Measurements from ENCODE around the gene MLH1. TPM values are rescaled to one million over a fixed set of nuclear protein-coding genes. Genes with fewer than 3 reads are reported as not detected.

The MLH1 gene
- 10 to 100 TPM; 89.6 to 93.7 TPM for total RNA-seq

GRCh38 chr3:36993326-36994283 is at the start of gene MLH1:
Gene MLH1, plus strand, starts transcription at chr3:36993518. Its CDS starts 30 bp downstream, at chr3:36993548.
- ATAC-seq (peak; percentile 90), DNase-seq (peak; percentile 100)
- CTCF ChIA-PET, result interaction anchor here (1.0 to 1.4 kb wide), 4 partner anchors 35 to 220 kb away, joined by 3 to 13 read pairs (median 4); no protein-coding TSS in a partner anchor
- H3K27me3 Mint-ChIP-seq, result no peaks in the 10 kb centered on the region
- peaks cover 43% of the 10 kb centered on the region for H3K4me1 Mint-ChIP-seq (ENCODE audit: low read depth)
- H3K9me3 Mint-ChIP-seq, result no peaks in the 10 kb centered on the region
- no peak within 1 kb of the TSS for H3K27ac Mint-ChIP-seq
- POLR2A ChIA-PET, result interaction anchor here (0.7 to 3.6 kb wide), 10 partner anchors 11 to 255 kb away, joined by 3 to 20 read pairs (median 3); partner anchors contain the start of gene TRANK1
- intact Hi-C loops (cut with micrococcal nuclease), result loop anchor here (10.0 kb wide), 1 partner anchor 221 kb away; no protein-coding TSS in a partner anchor
- no peak within 1 kb of the TSS for H3K4me3 Mint-ChIP-seq
- no peak for TF ChIP-seq CTCF (IDR thresholded peaks at IDR 0.05)
- H3K36me3 Mint-ChIP-seq (ENCODE audit: low read depth), result peaks cover 45% of the 10 kb centered on the region

GRCh38 chr3:36943601-36944000 is 49.7 kb upstream of the MLH1 start:
- peaks cover 14% of the 10 kb centered on the region for H3K36me3 Mint-ChIP-seq (ENCODE audit: low read depth)
- H3K4me3 Mint-ChIP-seq, result peak overlapping the region; percentile 77
- H3K9me3 Mint-ChIP-seq, result peaks cover 16% of the 10 kb centered on the region
- ATAC-seq (no peak), DNase-seq (no peak)
- TF ChIP-seq CTCF (IDR thresholded peaks at IDR 0.05), result no peak
- ChIA-PET CTCF (interaction anchor here (0.8 to 2.2 kb wide), 4 partner anchors 14 to 270 kb away, joined by 3 to 13 read pairs (median 8); no protein-coding TSS in a partner anchor), POLR2A (interaction anchor here (1.0 to 3.2 kb wide), 7 partner anchors 8 to 67 kb away, joined by 3 to 20 read pairs (median 6); partner anchors contain the start of genes EPM2AIP1 and MLH1)
- H3K4me1 Mint-ChIP-seq (ENCODE audit: low read depth), result peaks cover 23% of the 10 kb centered on the region
- H3K27ac Mint-ChIP-seq, result no peak overlapping the region
- H3K27me3 Mint-ChIP-seq, result no peaks in the 10 kb centered on the region
- intact Hi-C loops (cut with micrococcal nuclease), result no loop called here

- H3K27me3 Mint-ChIP-seq, result no peaks in the 10 kb centered on the region
- H3K4me1 Mint-ChIP-seq (ENCODE audit: low read depth), result peaks cover 26% of the 10 kb centered on the region
- ATAC-seq (peak; percentile 59), DNase-seq (peak; percentile 52)
- intact Hi-C loops (cut with micrococcal nuclease), result no loop called here
- TF ChIP-seq CTCF (IDR thresholded peaks at IDR 0.05), result no peak
- CTCF ChIA-PET, result interaction anchor here (0.8 to 2.2 kb wide), 6 partner anchors 12 to 269 kb away, joined by 3 to 13 read pairs (median 4); no protein-coding TSS in a partner anchor
- POLR2A ChIA-PET, result interaction anchor here (0.7 to 3.2 kb wide), 10 partner anchors 8 to 67 kb away, joined by 3 to 20 read pairs (median 5); partner anchors contain the start of genes EPM2AIP1 and MLH1
- peak overlapping the region; percentile 77 for H3K4me3 Mint-ChIP-seq
- H3K27ac Mint-ChIP-seq, result peak overlapping the region; percentile 57
- H3K36me3 Mint-ChIP-seq (ENCODE audit: low read depth), result peaks cover 16% of the 10 kb centered on the region
- peaks cover 18% of the 10 kb centered on the region for H3K9me3 Mint-ChIP-seq
These were observed 49.2 kb upstream of the MLH1 start for GRCh38 chr3:36944012-36944640.

- DNase-seq (peak; percentile 94), ATAC-seq (peak; percentile 87)
- Mint-ChIP-seq H3K9me3 (peaks cover 20% of the 10 kb centered on the region), H3K4me3 (peak within 1 kb of the TSS; percentile 77), H3K4me1 (ENCODE audit: low read depth) (peaks cover 30% of the 10 kb centered on the region), H3K27ac (peak within 1 kb of the TSS; percentile 75), H3K27me3 (no peaks in the 10 kb centered on the region), H3K36me3 (ENCODE audit: low read depth) (peaks cover 18% of the 10 kb centered on the region)
- intact Hi-C loops (cut with micrococcal nuclease), result no loop called here
- ChIA-PET POLR2A (interaction anchor here (0.7 to 3.2 kb wide), 9 partner anchors 9 to 68 kb away, joined by 3 to 20 read pairs (median 6); partner anchors contain the start of genes EPM2AIP1 and MLH1), CTCF (interaction anchor here (0.7 to 2.2 kb wide), 6 partner anchors 12 to 101 kb away, joined by 3 to 13 read pairs (median 4); no protein-coding TSS in a partner anchor)
- TF ChIP-seq CTCF (IDR thresholded peaks at IDR 0.05), result no peak
These were observed 48.6 kb upstream of the MLH1 start, which contains the start of gene TRANK1 for GRCh38 chr3:36944641-36945270. Gene TRANK1, minus strand, starts transcription at chr3:36945054. Its CDS starts 245 bp downstream, at chr3:36944809.

Data from activated CD8-positive, alpha-beta T cell treated with anti-CD3 and anti-CD28 coated beads for 36 hours (primary cell).